HG02884 (cell line): ENCODE results near the gene ANKRD10.
"Not testable (repeated sequence)": the region's sequence is repeated elsewhere in the genome, so short reads cannot be mapped to it uniquely, and the experiment has no call there.

ENCODE experiments used
- ATAC-seq: cut with Tn5 transposase; IDR thresholded peaks from one replicate; pipeline ENCODE4 v1.9.1; 2021; ENCODE audit warnings: mild to moderate bottlenecking, moderate library complexity; ENCODE audit not compliant: unreplicated experiment

Gene ANKRD10

DNA sequence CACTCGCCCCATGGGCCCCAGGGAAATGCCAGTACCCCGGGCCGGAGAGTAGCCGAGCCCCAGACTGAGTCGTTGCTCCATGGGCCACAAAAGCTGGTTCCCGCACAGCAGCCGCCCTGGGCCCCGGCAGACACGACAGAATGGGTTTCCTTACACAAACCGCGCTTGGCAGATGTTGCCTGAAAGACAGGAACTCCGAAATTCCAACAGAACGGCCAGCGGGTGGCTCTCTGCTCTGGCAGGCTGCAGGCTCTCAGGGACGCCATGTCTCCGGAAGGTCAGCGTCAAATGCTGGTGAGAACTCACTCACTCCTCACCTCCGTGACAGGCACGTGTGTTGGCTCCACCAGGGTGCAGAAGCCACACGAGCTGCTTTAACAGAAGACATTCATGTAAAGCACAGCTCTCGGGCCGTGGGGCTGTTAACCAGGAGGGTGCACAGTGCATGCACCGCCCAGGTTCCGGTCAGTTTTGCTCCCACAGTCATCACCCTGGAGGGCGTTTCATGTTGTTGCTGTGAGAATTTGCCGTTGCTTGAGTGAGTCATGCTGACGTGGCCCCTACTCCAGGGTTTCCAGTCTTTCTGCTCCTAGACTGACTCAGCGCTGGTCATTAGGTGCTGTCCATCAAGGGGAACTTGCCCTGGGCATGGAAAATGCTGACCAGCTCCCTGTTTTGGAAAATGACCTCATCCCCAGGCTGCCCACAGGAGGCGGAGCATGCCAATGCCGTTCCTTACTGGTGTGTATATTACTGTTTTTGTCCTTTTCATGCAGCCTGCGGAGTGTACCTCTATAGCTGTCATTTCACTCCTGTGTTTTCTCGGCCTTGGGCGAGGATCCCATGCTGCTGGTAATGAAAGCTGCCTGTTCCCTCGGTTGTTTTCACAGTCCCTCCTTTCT, 44.8 kb downstream of the ANKRD10 start:
- no peak for ATAC-seq

- ATAC-seq = no peak
These were observed 45.6 kb downstream of the ANKRD10 start for GRCh38 chr13:110869231-110869804.

DNA sequence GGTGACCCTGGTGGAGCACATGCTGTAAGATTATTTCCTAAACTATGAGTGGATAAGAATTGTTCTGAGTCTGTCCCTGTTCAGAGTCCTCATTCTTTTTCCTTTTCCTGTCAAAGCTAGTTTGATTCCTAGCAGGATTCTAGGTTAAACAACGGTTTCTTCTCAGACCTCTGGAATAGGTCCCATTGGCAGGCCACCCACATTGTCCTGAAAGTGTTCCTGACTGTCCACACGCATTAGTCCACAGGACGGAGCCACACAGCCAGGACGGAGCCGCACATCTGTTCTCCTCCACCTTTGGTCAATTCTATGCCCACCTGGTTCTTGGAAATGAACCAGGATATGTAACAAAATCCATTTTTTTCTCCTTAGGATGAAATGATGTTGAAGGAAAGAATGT, 46.1 kb downstream of the ANKRD10 start:
- no peak for ATAC-seq

DNA sequence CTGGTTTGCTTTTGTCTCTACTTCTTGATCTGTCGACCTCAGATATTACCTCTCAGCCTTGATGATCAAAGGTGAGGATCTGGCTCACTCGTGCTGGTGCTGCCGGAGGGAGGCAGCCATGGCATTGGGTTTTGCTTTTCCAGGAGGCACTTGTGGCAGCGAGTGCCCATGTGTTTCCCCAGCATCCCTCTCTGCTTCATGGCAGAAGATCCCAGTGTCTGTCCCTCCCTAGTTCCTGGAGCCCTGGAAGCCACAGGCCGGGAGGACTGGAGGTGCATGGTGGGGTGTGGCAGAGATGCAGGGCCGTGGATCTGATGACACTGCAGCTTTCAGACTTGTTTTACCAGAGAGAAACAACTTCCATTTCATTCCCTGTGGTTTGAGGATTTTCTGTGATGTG, 47.5 kb downstream of the ANKRD10 start:
- no peak for ATAC-seq

DNA sequence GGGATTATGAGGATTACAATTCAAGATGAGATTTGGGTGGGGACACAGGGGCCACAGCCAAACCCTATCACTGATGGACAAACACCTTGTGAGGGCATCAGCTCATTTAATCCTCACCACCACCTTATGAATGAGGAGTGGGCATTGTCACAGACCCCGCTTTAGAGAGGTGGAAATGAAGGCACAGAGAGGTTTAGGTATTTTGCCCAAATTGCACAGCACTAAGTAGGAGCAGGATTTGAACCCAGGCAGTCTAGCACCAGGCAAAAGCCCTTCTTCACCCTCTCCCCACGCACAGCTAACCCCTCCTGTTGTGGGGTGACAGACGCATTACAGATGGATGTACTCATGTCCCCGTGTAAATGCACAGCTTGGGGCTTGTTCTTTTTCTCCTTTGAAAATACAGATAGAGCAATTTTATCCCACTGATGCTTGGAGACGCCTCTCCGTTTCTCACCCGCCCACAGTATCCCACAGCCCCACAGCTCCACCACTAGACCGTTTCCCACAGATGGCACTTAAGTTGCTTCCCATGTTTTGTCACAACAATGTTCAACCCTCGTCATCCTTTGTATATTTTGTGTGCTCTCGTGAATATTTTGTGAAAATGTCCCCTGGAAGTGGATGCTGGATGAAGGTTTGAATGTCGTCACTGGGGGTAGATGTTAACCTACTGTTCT, 48.2 kb downstream of the ANKRD10 start:
- no peak for ATAC-seq

DNA sequence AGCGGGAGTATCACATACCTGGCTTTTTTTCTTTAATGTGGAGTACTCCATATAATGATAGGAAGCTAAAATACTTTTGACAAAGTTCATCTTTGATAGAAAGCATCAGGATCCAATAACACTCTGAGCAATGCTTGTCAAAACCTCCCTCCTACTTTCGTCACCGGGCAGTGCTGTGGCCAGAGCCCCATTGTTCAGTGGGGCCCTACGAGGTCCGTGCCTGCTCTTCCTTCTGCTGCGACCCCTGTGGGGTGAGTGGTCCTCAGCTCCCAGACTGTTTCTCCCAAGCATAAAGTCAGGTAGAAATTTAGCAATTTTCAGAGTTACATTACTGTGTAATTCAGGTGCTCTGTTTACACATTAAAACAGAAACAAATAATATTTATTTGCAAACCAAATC, 51.2 kb downstream of the ANKRD10 start:
- ATAC-seq = no peak

DNA sequence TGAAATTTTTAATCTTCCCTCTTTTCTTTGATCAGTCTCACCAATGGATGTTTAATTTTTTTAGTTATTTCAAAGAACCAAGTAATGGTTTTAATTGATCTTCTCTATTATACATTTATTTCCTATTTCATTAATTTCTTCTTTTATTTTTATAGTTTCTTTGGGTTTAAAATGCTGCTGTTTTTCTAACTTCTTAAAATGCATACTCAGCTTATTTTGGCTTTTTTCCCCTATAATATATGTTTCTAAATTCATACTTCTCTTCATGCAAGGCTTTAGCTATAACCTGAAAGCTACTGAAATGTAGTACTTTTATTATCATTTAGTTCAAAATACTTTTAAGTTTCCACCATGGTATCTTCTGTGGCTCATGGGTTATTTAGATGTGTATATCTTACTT, 53.9 kb downstream of the ANKRD10 start:
- ATAC-seq = no peak

GRCh38 chr13:110856942-110857835, 57.7 kb downstream of the ANKRD10 start:
- ATAC-seq = peak; percentile 48

- no peak for ATAC-seq
These were observed 59.5 kb downstream of the ANKRD10 start for GRCh38 chr13:110855363-110855762.

- no peak for ATAC-seq
These were observed 60.0 kb downstream of the ANKRD10 start for GRCh38 chr13:110854866-110855265.

- no peak for ATAC-seq
These were observed 61.6 kb downstream of the ANKRD10 start for GRCh38 chr13:110853235-110853721.

DNA sequence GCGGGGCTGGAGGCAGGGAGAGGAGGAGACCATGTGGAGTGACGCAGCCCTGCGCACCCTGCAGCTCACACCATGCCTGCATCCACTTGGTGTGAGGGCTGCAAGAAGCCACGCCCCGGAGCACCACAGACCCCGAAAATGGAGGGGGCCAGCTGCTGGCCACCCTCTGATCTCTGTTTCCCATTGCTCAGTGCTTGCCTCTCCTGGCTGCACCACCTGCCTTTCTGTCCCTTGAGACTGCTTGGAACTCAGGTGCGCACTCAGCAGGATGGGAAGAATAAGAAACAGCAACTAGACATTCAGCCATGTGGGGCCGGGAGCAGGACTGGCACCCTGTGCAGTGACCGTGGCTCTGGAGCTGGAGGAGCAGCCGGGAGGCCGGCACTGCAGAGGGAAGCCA, 64.0 kb downstream of the ANKRD10 start:
- ATAC-seq = no peak

DNA sequence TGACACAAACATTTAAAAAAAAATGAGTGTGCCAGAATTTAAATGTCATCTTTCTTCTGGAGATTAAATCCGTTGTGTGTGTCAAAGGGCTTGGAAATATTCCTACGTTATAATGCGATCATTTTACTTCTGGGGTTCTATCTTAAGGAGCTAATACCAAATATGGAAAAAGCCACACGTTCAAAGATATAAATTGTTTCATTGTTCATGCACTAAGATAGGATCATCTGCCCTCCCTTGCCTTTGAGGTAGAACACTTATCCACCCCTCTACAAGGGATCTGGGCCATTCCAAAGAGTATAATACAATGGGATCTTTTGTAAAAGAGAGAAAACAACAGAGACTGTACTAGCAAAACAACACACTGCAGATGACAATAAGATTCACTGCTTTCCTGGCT, 64.9 kb downstream of the ANKRD10 start:
- ATAC-seq = no peak

DNA sequence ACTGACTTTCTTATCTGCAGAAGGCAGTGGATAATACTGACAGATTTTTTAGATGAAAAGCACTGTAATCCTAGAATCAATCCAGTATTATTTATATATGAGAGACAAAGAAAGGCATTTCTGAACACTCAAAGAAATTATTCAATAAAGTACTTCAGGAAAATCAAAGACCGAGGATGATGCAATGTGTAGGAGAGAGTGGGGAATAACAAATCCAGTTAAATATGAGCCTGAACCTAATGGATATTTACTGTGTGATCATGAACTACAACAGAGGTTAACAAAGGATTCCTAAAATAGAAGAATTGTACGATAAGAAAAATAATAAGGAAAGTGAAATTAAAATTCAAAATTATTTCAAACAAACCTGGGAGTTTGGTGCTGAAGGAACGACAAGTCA, 69.3 kb downstream of the ANKRD10 start:
- ATAC-seq = no peak

DNA sequence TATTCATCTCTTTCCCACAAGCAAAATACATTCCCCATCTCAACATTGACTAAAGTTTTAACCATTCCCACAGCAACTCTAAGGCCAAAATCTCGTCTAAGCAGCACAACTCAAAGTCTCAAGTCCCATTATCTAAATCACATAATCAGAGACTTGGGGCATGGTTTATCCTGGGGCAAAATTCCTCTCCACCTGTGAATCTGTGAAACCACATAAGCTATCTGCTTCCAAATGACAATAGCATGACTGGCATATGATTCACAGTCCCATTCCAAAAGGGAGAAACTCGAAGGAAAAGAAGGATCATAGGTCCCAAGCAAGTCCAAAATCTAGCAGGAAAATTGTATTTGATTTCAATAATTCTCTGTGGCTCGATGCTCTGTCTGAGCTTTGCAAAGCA, 73.0 kb downstream of the ANKRD10 start:
- ATAC-seq = no peak

- no peak for ATAC-seq
These were observed 73.5 kb downstream of the ANKRD10 start for GRCh38 chr13:110841406-110841805.

DNA sequence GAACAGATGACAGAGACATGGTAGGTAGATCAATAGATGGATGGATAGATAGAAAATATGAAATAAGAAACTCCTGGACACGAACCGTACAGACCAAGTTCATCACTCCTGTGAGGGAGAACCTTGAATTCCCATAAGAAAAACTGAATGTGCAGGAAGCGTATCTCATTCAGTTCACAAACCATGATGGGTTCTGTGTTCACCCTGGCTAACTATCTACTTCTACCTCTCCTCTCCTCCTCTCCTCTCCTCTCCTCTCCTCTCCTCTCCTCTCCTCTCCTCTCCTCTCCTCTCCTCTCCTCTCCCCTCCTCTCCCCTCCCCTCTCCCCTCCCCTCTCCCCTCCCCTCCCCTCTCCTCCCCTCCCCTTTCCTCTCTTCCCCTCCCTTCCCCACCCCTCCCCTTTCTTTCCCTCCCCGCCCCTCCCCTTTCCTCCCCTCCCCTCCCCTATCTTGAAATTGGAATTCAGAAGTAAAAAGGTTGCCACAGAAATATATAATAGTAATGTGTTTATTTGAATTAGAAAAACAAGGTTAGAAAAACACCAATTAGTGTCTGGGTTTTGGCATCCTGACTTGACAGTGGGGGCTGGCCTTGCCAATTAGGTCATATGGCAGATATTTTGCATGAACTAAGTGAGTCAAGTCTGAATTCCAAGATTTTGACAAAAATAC, 75.9 kb downstream of the ANKRD10 start:
- ATAC-seq = no peak

DNA sequence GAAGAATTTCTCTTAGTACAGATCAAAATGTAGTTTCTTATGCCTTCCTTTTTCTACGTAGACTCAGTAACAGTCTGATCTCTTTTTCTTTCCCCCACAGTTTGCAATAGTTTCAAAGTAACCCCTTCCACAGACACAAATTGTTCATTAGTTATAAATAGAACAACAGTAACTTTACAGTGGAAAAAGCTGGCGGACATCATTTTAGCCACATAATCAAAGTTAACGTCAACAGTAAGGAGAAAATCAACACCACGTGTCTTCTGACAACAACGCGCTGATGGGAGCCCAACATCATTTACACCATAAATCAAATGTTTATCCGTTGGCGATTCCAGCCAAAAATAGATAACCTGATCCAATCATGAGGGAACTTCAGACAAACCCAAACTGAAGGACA, 76.8 kb downstream of the ANKRD10 start:
- no peak for ATAC-seq

DNA sequence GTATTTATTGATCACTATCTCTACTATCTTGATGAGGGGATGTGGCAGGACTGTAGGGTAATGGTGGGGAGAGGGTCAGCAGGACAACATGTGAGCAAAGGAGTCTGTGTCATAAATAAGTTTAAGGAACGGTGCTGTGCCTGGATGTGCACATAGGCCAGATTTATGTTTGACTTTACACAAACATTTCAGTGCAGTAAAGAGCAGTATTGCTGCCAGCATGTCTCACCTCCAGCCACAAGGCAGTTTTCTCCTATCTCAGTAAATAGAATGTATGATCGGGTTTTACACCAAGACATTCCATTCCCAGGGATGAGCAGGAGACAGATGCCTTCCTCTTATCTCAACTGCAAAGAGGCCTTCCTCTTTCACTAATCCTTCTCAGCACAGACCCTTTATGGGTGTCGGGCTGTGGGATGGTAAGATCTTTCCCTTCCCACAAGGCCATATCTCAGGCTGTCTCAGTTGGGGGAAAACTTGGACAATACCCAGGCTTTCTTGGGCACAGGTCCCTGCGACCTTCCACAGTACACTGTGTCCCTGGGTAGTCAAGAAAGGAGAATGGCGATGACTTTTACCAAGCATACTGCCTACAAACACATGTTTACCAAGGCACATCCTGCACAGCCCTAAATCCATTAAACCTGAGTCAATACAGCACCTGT, 77.3 kb downstream of the ANKRD10 start:
- not testable (repeated sequence) for ATAC-seq

- no peak for ATAC-seq
These were observed 78.3 kb downstream of the ANKRD10 start for GRCh38 chr13:110836605-110836903.
